ENCODE data around the gene TEDC1.

DNA sequence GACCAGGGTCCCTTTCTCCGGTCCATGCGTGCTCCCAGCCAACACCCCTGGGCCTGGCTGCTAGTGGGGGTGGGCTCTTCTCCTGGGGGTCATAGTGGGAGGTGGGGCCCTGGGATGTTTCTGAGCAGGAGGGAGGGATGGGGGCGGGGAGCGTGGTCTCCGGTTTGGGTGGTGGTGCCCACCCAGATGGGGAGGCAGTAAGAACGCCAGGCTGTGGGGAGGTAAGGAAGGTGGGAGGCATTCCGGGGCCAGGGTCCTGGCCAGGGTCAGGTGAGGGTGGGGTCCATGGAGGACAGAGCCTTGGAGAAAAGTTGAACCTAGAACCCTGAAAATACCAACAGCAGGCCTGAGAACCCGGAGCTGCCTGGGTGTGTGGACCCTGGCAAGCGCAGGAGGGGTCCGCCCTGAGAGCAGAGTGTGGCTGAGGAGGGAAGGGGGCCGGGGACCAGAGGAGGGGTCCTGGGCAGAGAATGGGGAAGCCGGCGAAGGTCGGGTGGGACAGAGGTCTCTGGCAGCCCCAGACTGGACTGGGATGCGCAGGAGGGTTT is 10.8 kb upstream of the TEDC1 start:
- TF ChIP-seq POLR2AphosphoS5 (IDR thresholded peaks at IDR 0.05) = no peak
- TF ChIP-seq, protein P1, sequence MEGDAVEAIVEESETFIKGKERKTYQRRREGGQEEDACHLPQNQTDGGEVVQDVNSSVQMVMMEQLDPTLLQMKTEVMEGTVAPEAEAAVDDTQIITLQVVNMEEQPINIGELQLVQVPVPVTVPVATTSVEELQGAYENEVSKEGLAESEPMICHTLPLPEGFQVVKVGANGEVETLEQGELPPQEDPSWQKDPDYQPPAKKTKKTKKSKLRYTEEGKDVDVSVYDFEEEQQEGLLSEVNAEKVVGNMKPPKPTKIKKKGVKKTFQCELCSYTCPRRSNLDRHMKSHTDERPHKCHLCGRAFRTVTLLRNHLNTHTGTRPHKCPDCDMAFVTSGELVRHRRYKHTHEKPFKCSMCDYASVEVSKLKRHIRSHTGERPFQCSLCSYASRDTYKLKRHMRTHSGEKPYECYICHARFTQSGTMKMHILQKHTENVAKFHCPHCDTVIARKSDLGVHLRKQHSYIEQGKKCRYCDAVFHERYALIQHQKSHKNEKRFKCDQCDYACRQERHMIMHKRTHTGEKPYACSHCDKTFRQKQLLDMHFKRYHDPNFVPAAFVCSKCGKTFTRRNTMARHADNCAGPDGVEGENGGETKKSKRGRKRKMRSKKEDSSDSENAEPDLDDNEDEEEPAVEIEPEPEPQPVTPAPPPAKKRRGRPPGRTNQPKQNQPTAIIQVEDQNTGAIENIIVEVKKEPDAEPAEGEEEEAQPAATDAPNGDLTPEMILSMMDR (IDR thresholded peaks at IDR 0.05) = no peak

Measured in breast epithelium (tissue), 3 donors.